GM23248 (cell line): ENCODE data around the gene GRM7.

Experiments used
- EZH2 ChIP-seq: fragments of 200-600 bp; sonication (generic); IDR thresholded peaks from 2 replicates; pipeline ENCODE4 v1.6.1; 2018; ENCODE audit warnings: antibody characterized with exemption, mild to moderate bottlenecking; ENCODE audit not compliant: insufficient read depth, poor library complexity, severe bottlenecking
- EZH2phosphoT487 ChIP-seq: fragments of 200-600 bp; sonication (generic); IDR thresholded peaks from 2 replicates; pipeline ENCODE4 v1.6.1; 2018; ENCODE audit warnings: antibody characterized with exemption, moderate library complexity, mild to moderate bottlenecking, low read depth; ENCODE audit not compliant: insufficient read depth

DNA sequence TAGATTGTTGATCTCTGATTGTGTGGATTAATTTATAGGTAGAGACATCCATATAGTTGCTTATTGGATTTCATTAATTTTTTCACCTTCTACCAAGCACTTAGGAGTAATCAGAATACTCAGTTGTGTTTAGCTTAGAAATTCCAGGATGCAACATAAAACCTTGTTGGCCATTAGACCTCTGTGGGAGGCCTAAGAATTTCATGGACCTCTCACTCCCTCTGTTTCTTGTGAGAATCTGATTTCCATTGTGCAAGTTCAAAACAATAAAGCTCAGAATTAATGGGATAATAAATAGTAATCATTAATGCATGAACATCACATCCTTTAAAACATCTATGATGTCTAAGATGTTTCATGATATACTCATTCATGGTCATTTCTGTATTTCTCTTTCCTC lies 332.4 kb downstream of the GRM7 start:
- no peak for TF ChIP-seq EZH2
- TF ChIP-seq EZH2phosphoT487 = no peak
